Cardiac muscle cell (in vitro differentiated cells and primary cell): Measurements from ENCODE around the gene KIF26A. TPM values are rescaled to one million over a fixed set of nuclear protein-coding genes. Genes with fewer than 3 reads are reported as not detected.

ENCODE experiments used
- DNase-seq, 2 donors: peaks; one replicate each; pipeline versions ENCODE4 v3.0.0 to v3.0.0-alpha.2; 2010 to 2017; ENCODE audit warnings: low read depth in 1 of 2, low spot score in 1 of 2
- H3K27ac ChIP-seq: fragments of 200-600 bp; sonication (generic); 2 replicates; pipeline ENCODE4 v1.5.1; 2016
- H3K27me3 ChIP-seq: fragments of 200-600 bp; sonication (generic); 2 replicates; pipeline ENCODE4 v1.6.0; 2016; ENCODE audit warnings: control low read depth
- H3K36me3 ChIP-seq: fragments of 200-600 bp; sonication (generic); 2 replicates; pipeline ENCODE4 v1.5.1; 2016; ENCODE audit warnings: control low read depth
- H3K4me1 ChIP-seq: fragments of 200-600 bp; sonication (generic); 2 replicates; pipeline ENCODE4 v1.8.1; 2017; ENCODE audit warnings: low read depth, mild to moderate bottlenecking, mixed run types
- H3K4me3 ChIP-seq: fragments of 200-600 bp; sonication (generic); 2 replicates; pipeline ENCODE4 v1.5.1; 2016; ENCODE audit warnings: mild to moderate bottlenecking
- H3K9me3 ChIP-seq: fragments of 200-600 bp; sonication (generic); 2 replicates; pipeline ENCODE4 v1.5.1; 2017; ENCODE audit warnings: low read depth, mild to moderate bottlenecking, control low read depth
- polyA plus RNA-seq: library from polyadenylated mRNA; unstranded; fragments of >200 nt; fragmentation: Nextera tagmentation; extraction: Ambion mirVana; gene quantifications from 2 replicates; pipeline ENCODE4 v1.2.1, GENCODE V29; 2016
- total RNA-seq: library from RNA; depleted of rRNA; stranded (reverse); fragments of >200 nt; gene quantifications from 2 replicates; pipeline ENCODE4 v1.2.3, GENCODE V29; 2016
- TF ChIP-seq, protein P1 (sequence below): IDR thresholded peaks from 2 replicates; pipeline ENCODE4 v1.5.1; 2012; ENCODE audit warnings: low read depth, mild to moderate bottlenecking, low read length

KIF26A gene
- total and polyA plus RNA-seq, 2 experiments from 2014 or later, result 9.9 to 74.9 TPM

DNA sequence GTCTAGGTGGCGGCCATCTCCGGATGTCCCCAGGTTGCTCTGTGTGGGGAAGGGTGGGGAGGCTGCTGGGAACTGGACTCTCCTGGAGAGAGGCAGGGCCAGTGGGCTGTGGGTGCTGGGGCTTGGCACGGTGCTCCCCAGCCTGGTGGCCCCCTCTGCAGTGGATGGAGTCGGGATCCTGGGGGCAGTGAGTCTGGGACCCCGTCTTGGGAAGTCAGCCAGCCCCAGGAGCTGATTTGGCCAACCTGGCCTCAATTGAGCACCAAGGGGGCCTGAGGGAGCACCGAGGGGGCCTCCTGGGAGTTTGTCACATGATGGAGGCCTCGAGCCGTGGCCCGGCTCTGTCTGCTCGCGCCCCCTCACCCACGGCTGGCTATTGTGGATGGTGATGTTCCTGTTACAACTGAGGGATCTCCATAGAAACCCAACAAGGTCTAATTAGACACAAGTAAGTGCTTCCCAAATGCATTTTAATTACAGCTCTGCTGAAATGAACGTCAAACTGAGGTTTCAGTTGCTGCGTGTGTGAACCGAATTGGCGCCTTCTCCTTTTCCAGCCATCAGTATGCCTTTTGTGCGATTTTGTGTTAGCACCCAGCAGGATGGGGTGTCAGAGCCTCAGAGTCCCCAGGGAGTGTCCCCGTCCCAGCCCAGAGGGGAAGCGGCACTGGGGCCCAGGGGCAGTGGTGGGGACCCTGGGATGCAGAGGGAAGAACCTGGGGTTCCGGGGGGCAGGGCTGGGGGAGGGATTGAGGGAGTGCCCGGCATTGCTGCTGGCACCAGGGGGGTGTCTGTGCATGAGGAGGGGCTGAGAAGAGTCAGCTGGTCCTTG lies 71.8 kb downstream of the KIF26A start:
- H3K27ac ChIP-seq, result no peak overlapping the region
- TF ChIP-seq, protein P1, sequence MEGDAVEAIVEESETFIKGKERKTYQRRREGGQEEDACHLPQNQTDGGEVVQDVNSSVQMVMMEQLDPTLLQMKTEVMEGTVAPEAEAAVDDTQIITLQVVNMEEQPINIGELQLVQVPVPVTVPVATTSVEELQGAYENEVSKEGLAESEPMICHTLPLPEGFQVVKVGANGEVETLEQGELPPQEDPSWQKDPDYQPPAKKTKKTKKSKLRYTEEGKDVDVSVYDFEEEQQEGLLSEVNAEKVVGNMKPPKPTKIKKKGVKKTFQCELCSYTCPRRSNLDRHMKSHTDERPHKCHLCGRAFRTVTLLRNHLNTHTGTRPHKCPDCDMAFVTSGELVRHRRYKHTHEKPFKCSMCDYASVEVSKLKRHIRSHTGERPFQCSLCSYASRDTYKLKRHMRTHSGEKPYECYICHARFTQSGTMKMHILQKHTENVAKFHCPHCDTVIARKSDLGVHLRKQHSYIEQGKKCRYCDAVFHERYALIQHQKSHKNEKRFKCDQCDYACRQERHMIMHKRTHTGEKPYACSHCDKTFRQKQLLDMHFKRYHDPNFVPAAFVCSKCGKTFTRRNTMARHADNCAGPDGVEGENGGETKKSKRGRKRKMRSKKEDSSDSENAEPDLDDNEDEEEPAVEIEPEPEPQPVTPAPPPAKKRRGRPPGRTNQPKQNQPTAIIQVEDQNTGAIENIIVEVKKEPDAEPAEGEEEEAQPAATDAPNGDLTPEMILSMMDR, result no peak

DNA sequence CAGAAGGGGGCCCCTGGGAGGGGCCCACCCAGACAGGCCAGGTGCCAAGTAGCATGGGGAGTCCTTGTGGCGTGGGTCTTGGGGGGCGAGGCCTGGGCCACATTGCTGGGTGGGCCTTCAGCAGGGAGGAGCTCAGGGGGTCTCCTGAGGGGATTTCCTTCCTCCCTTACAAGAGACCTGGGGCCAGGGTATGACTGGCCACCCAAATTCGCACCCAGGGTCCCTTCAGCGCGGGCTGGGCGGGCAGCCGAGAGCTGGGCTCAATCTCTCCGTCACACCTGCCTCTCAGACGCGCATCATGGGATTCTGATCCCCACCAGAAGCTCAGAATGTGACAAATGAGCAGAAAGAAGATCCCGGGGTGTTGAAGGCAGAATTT lies 72.4 kb downstream of the KIF26A start:
- H3K27ac ChIP-seq, result no peak overlapping the region
- no peaks in the 10 kb centered on the region for H3K36me3 ChIP-seq
- TF ChIP-seq, protein P1, result no peak
- no peak for DNase-seq
- H3K4me1 ChIP-seq, result peaks cover 8% of the 10 kb centered on the region
- H3K9me3 ChIP-seq, result no peaks in the 10 kb centered on the region
- no peaks in the 10 kb centered on the region for H3K27me3 ChIP-seq
- H3K4me3 ChIP-seq, result no peak overlapping the region

More for the DNA sequence above, 71.8 kb downstream of the KIF26A start:
- H3K9me3 ChIP-seq, result no peaks in the 10 kb centered on the region
- DNase-seq, result no peak
- H3K4me1 ChIP-seq, result peaks cover 12% of the 10 kb centered on the region
- no peaks in the 10 kb centered on the region for H3K27me3 ChIP-seq
- no peak overlapping the region for H3K4me3 ChIP-seq
- no peaks in the 10 kb centered on the region for H3K36me3 ChIP-seq

DNA sequence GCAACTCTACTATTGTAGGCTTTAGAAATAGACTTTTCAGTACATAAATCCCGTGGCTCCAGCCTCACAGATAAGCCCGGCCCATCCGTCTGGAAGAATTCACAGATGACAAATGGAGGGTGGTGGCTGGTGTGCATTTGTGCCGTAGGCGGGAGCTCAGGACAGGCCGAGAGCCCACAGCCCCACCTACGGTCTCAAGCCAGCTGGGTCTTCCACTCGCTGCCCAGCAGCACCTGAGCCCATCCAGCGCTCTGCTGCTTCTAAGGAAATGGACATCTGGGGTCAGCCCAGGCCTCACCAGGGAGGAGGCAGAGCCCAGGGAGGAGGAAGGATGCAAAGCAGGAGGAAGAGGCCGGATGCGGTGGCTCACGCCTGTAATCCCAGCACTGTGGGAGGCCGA lies 72.8 kb downstream of the KIF26A start:
- no peaks in the 10 kb centered on the region for H3K9me3 ChIP-seq
- peaks cover 6% of the 10 kb centered on the region for H3K4me1 ChIP-seq
- H3K27me3 ChIP-seq, result no peaks in the 10 kb centered on the region
- TF ChIP-seq, protein P1, result no peak
- H3K27ac ChIP-seq, result no peak overlapping the region
- H3K4me3 ChIP-seq, result no peak overlapping the region
- H3K36me3 ChIP-seq, result no peaks in the 10 kb centered on the region
- no peak for DNase-seq

DNA sequence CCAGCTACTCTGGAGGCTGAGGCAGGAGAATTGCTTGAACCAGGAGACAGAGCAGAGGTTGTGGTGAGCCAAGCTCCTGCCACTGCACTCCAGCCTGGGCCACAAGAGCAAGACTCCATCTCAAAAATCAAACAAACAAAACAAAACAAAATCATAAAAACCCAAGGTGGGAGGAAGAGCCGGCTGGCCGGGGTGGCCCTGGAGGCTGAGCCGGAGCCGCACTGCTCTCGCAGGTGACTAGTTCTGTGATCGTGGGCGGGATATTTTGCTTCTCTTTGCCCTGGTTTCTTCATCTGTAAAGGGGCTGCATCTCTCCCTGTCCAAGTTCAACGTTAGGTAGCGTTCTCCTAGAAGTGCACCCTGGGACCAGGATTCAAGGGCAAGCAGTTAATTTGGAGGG lies 73.4 kb downstream of the KIF26A start:
- TF ChIP-seq, protein P1, result no peak
- no peak for DNase-seq

DNA sequence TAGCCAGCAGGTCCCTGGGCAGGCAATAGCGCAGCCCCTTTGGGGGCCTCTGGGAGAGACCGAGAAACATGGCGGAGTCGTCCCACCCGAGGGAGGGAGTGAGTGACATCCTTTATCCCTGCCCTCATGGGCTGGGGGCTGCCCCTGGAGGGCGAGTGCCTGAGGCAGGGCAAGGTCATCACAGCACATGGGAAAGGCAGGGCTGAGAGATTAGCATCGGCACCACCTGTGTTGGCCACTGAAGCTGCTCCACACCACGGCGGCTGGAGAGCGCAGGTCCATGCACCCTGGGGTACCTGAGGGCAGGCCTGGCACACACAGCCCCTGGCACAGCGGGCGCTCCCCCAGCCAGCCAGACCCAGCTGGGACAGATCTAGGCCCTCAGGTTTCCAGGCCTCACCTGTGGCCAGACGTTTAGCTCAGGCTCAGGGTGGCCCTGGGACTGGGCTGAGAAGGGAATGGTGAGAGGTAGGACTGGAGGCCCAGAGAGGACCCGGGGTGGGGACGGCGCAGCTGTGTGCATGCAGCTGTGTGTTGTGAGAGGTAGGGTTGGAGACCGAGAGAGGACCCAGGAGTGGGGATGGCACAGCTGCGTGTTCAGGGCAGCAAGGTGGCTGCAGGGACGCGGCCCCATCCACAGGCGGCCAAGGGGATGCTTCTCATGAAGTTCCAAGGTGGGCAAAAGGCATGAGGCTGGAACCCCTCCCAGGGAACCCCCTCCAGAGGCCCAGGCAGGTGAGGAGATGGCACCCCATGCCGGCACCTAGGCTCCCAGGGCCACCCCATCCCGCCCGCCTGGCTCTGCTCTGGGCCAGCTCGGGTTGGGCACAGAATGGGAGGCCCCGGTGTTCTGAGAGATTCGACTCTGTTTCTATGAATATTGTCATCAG lies 74.1 kb downstream of the KIF26A start:
- no peaks in the 10 kb centered on the region for H3K4me1 ChIP-seq
- H3K27me3 ChIP-seq, result no peaks in the 10 kb centered on the region
- H3K36me3 ChIP-seq, result no peaks in the 10 kb centered on the region
- DNase-seq, result no peak
- H3K4me3 ChIP-seq, result no peak overlapping the region
- TF ChIP-seq, protein P1, result no peak
- no peak overlapping the region for H3K27ac ChIP-seq
- H3K9me3 ChIP-seq, result no peaks in the 10 kb centered on the region

More for the DNA sequence above, 73.4 kb downstream of the KIF26A start:
- no peak overlapping the region for H3K27ac ChIP-seq
- H3K4me1 ChIP-seq, result peaks cover 2% of the 10 kb centered on the region
- no peaks in the 10 kb centered on the region for H3K27me3 ChIP-seq
- no peak overlapping the region for H3K4me3 ChIP-seq
- H3K36me3 ChIP-seq, result no peaks in the 10 kb centered on the region
- H3K9me3 ChIP-seq, result no peaks in the 10 kb centered on the region
